Smooth muscle cell (in vitro differentiated cells): ENCODE measurements around the gene TMTC2. TPM values are rescaled to one million over a fixed set of nuclear protein-coding genes. Genes with fewer than 3 reads are reported as not detected.

ENCODE experiments used
- DNase-seq: peaks from one replicate; lab custom pipeline; 2025; ENCODE audit not compliant: unreplicated experiment; lab: John Stamatoyannopoulos, UW
- H2AFZ ChIP-seq: fragments of 200-600 bp; sonication (generic); 2 replicates; pipeline ENCODE4 v1.6.0; 2016; ENCODE audit warnings: antibody characterized with exemption, low read depth, mild to moderate bottlenecking
- H3F3A ChIP-seq: fragments of 200-600 bp; sonication (generic); 2 replicates; pipeline ENCODE4 v1.6.0; 2017; ENCODE audit warnings: antibody characterized with exemption, low read depth
- H3K27ac ChIP-seq: fragments of 200-600 bp; sonication (generic); 2 replicates; pipeline ENCODE4 v1.5.1; 2016; ENCODE audit warnings: low read depth, mild to moderate bottlenecking
- H3K27me3 ChIP-seq: fragments of 200-600 bp; sonication (generic); 2 replicates; pipeline ENCODE4 v1.6.1; 2016; ENCODE audit warnings: low read depth, mild to moderate bottlenecking
- H3K36me3 ChIP-seq: fragments of 200-600 bp; sonication (generic); 2 replicates; pipeline ENCODE4 v1.5.1; 2016; ENCODE audit warnings: low read depth
- H3K4me1 ChIP-seq: fragments of 200-600 bp; sonication (generic); 2 replicates; pipeline ENCODE4 v1.5.1; 2016; ENCODE audit warnings: low read depth
- H3K4me2 ChIP-seq: fragments of 200-600 bp; sonication (generic); 2 replicates; pipeline ENCODE4 v1.6.0; 2016; ENCODE audit warnings: mild to moderate bottlenecking
- H3K4me3 ChIP-seq: fragments of 200-600 bp; sonication (generic); 2 replicates; pipeline ENCODE4 v1.5.1; 2016; ENCODE audit warnings: mild to moderate bottlenecking
- H3K79me2 ChIP-seq: fragments of 200-600 bp; sonication (generic); 2 replicates; pipeline ENCODE4 v1.6.0; 2016; ENCODE audit warnings: low read depth, mild to moderate bottlenecking
- H3K9ac ChIP-seq: fragments of 200-600 bp; sonication (generic); 2 replicates; pipeline ENCODE4 v1.6.0; 2016; ENCODE audit warnings: low read depth
- H3K9me3 ChIP-seq: fragments of 200-600 bp; sonication (generic); replicated peaks from 2 replicates; pipeline ENCODE4 v1.5.1; 2016; ENCODE audit warnings: low read depth
- H4K20me1 ChIP-seq: fragments of 200-600 bp; sonication (generic); 2 replicates; pipeline ENCODE4 v1.6.0; 2016; ENCODE audit warnings: low read depth
- CTCF ChIP-seq: fragments of 200-600 bp; sonication (generic); IDR thresholded peaks from 2 replicates; pipeline ENCODE4 v1.5.1; 2017; ENCODE audit warnings: borderline replicate concordance, mild to moderate bottlenecking, antibody characterized with exemption; ENCODE audit not compliant: insufficient read depth, poor library complexity, severe bottlenecking
- WGBS: methylation state at CpG from one replicate; pipeline ENCODE4 v1.1.7; 2016; ENCODE audit warnings: low lambda C conversion rate; 5-methylcytosine and 5-hydroxymethylcytosine counted together
- polyA plus RNA-seq: library from polyadenylated mRNA; unstranded; fragments of >200 nt; fragmentation: Nextera tagmentation; extraction: Ambion mirVana; gene quantifications from 2 replicates; pipeline ENCODE4 v1.2.1, GENCODE V29; 2016
- total RNA-seq: library from RNA; depleted of rRNA; stranded (reverse); fragments of >200 nt; gene quantifications from 2 replicates; pipeline ENCODE4 v1.2.3, GENCODE V29; 2014

TMTC2 gene
- total and polyA plus RNA-seq, 2 experiments from 2014 or later: 0.71 to 10.6 TPM

- H3K4me1 ChIP-seq: peaks cover 22% of the 10 kb centered on the region
- H3K9ac ChIP-seq: no peak overlapping the region
- WGBS: 79% methylated on average over 1 of the region's 1 CpG
- H3F3A ChIP-seq: no peaks in the 10 kb centered on the region
- H3K9me3 ChIP-seq: no peaks in the 10 kb centered on the region
- H2AFZ ChIP-seq: no peak overlapping the region
- TF ChIP-seq CTCF: no peak
- H3K27me3 ChIP-seq: no peaks in the 10 kb centered on the region
- H3K36me3 ChIP-seq: no peaks in the 10 kb centered on the region
- H3K4me3 ChIP-seq: no peak overlapping the region
- no peaks in the 10 kb centered on the region for H4K20me1 ChIP-seq
- no peak for DNase-seq
- H3K27ac ChIP-seq: no peak overlapping the region
- no peaks in the 10 kb centered on the region for H3K79me2 ChIP-seq
- no peak overlapping the region for H3K4me2 ChIP-seq
Measured at GRCh38 chr12:83093426-83093825, 406.7 kb downstream of the TMTC2 start.

DNA sequence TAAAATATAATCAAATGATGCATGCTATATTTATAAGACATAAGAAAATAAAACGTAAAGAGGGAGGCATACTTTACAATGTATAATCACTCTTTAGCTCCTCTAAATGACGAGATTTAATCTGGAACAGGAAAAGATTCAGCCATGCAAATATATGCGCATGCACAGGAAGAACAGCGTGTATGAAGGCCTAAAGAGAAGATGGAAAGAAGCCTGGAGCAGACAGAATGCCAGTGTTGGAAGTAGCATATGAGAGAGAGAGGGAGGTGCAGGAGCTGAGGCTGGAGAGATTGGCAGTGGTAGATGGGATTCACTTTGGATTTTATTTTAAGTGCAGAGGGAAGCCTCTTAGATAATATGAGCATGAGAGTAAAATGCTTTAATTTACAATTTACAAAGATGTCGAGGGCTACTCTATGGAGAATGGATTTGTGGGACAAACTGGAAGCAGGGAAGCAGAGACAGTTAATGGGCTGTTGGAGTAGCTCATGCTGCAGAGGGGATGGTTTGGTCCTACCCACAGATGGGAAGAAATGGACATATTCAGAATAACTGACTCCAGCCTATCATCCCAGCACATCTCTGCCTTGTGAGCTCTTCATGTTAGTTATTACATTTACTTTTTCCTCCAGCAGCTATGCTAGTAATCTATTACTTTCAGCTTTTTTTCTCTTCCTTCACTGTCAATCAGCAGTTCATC is 411.1 kb downstream of the TMTC2 start:
- no peaks in the 10 kb centered on the region for H3K27me3 ChIP-seq
- 92% methylated on average over 5 of the region's 5 CpGs for WGBS

DNA sequence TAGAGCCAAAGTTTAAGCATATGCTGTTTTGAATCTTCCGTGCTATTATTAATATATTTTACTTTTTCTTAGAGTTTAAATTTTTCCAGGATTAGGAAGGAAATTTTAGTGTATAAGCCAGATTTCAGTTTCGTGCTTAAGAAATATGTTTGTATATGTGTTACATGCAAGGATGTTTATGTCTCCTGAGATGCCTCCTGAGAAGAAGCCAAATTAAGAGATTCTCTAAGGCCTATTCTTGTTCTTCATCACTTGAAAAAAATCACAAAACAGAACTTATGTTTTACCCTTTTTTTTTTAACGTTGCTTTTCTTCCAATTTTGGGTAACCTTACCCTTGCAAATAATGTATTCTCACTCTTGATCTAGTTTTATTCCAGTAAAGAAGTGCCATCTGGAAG is 412.7 kb downstream of the TMTC2 start:
- TF ChIP-seq CTCF: no peak
- Histone ChIP-seq H4K20me1 (no peaks in the 10 kb centered on the region), H3K9me3 (no peaks in the 10 kb centered on the region), H3K9ac (no peak overlapping the region), H3F3A (no peaks in the 10 kb centered on the region), H3K4me2 (no peak overlapping the region), H3K27ac (no peak overlapping the region), H3K79me2 (no peaks in the 10 kb centered on the region), H2AFZ (no peak overlapping the region), H3K4me3 (no peak overlapping the region), H3K27me3 (no peaks in the 10 kb centered on the region), H3K4me1 (no peaks in the 10 kb centered on the region), H3K36me3 (no peaks in the 10 kb centered on the region)
- WGBS: 94% methylated on average over 3 of the region's 3 CpGs
- DNase-seq: no peak

More for the DNA sequence above, 411.1 kb downstream of the TMTC2 start:
- no peak overlapping the region for H3K4me2 ChIP-seq
- DNase-seq: no peak
- H4K20me1 ChIP-seq: no peaks in the 10 kb centered on the region
- no peak overlapping the region for H3K9ac ChIP-seq
- no peak overlapping the region for H3K4me3 ChIP-seq
- no peaks in the 10 kb centered on the region for H3K9me3 ChIP-seq
- H3K4me1 ChIP-seq: peaks cover 4% of the 10 kb centered on the region
- H3F3A ChIP-seq: no peaks in the 10 kb centered on the region
- H3K79me2 ChIP-seq: no peaks in the 10 kb centered on the region
- H3K27ac ChIP-seq: no peak overlapping the region
- no peak for TF ChIP-seq CTCF
- H3K36me3 ChIP-seq: no peaks in the 10 kb centered on the region
- no peak overlapping the region for H2AFZ ChIP-seq

GRCh38 chr12:83102499-83102898 is 415.8 kb downstream of the TMTC2 start:
- Histone ChIP-seq H3F3A (no peaks in the 10 kb centered on the region), H3K4me2 (peak overlapping the region; percentile 37), H3K4me1 (no peaks in the 10 kb centered on the region), H3K27ac (peak overlapping the region; percentile 58), H3K4me3 (no peak overlapping the region), H3K27me3 (no peaks in the 10 kb centered on the region), H4K20me1 (no peaks in the 10 kb centered on the region), H3K9ac (no peak overlapping the region), H2AFZ (no peak overlapping the region), H3K36me3 (no peaks in the 10 kb centered on the region), H3K79me2 (no peaks in the 10 kb centered on the region), H3K9me3 (no peaks in the 10 kb centered on the region)
- no peak for TF ChIP-seq CTCF
- no peak for DNase-seq
- 24% methylated on average over 2 of the region's 2 CpGs for WGBS
